Activated CD4-positive, alpha-beta T cell treated with anti-CD3 and anti-CD28 coated beads for 48 hours (primary cell): ENCODE results near the gene TRIM37.
"Not testable (repeated sequence)": the region's sequence is repeated elsewhere in the genome, so short reads cannot be mapped to it uniquely, and the experiment has no call there.

Source experiments
- DNase-seq: peaks from one replicate; pipeline ENCODE4 v3.0.0-alpha.2; 2020

TRIM37 gene

DNA sequence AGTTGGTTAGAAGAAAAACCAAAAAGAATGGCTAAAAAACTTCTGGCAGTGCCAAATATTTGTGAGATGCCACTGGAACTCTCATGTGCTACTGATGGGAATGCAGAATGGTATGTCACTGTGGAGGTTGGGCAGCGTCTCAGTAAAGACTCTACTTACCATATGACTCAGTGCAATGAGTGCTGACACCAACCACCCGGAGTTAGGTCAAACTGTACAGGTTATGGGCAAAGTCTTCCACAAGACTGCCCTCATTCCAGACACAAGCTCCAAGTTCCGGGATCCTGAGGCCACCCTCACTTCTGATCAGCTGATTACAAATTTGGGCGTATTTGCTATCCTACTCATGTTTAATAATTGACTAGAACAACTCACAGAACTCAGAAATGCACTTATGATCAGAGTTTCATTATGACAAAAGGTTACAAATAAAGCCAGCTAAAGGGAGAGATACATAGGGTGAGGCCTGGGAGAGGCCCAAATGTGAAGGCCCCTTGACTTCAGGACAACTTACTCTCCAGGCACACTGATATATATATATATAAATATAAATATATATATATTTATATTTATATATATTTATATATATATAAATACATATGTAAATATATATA, 114.9 kb downstream of the TRIM37 start:
- DNase-seq: peak; percentile 9

DNA sequence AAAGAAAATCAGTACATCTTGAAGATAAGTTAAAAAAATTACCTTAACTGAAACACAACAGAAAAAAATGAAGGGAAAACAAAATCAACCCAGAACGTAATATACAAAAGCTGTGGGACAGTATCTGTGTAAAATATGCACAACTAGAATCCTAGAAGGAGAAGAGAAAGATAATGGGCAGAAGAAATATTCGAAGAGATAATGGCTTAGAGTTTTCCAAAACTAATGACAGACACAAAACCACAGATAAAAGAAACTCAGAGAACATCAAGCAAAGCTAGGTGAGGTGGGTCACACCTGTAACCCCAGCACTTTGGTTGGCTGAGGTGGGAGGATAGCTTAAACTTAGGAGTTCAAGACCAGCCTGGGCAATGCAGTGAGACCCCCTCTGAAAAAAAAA, 117.1 kb downstream of the TRIM37 start:
- no peak for DNase-seq

DNA sequence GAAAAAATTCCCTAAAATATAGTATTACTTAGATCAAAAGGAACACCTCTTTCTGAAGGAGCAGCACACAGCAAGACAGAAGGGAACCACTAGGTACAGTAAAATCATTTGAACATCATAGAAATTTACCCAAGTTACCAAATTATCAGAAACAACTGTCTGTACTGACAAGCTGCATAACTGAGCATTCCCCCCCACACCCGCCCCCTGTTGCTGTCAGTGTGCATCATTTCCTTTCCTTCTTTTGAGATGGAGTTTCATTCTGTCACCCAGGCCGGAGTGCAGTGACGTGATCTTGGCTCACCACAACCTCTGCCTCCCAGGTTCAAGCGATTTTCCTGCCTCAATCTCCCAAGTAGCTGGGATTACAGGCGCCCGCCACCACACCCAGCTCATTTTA, 120.7 kb downstream of the TRIM37 start:
- peak; percentile 26 for DNase-seq

DNA sequence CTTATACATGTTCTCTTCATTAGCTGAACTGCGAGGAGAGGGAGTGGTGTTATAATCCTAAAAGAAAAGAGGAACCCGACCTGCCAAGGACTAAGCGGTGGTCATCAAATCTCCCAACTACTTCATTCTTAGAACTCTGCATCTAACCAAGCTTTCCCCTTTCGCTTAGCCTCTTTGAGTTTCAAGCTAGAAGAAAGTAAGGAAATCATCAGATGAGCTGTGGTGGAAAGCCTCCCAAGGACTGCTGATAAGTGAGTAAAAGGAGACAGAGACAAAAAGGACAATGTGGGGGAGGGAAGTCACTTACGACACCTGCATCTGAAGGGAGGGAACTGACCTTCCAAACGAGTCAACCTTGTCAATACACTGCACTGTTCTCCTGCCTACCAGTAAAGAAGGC, 121.3 kb downstream of the TRIM37 start:
- no peak for DNase-seq

DNA sequence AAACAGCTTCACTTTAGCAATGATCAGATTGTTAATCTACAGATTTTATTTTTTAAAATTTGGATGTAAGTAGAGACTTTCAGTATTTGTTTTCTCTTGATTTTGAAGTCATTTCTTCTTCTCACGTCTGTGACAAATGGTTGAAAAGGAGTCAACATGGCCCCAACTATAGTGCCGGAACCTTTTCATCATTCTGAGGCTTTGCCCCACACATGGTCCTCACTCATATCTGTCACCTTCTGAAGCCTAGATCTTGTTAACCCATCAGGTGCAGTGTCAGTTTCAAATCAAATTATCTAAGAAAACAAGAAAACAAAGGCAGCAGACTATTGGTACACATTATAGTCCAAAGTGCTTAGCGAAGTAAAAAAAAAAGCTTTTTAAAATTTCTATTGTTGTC, 124.1 kb downstream of the TRIM37 start:
- no peak for DNase-seq

DNA sequence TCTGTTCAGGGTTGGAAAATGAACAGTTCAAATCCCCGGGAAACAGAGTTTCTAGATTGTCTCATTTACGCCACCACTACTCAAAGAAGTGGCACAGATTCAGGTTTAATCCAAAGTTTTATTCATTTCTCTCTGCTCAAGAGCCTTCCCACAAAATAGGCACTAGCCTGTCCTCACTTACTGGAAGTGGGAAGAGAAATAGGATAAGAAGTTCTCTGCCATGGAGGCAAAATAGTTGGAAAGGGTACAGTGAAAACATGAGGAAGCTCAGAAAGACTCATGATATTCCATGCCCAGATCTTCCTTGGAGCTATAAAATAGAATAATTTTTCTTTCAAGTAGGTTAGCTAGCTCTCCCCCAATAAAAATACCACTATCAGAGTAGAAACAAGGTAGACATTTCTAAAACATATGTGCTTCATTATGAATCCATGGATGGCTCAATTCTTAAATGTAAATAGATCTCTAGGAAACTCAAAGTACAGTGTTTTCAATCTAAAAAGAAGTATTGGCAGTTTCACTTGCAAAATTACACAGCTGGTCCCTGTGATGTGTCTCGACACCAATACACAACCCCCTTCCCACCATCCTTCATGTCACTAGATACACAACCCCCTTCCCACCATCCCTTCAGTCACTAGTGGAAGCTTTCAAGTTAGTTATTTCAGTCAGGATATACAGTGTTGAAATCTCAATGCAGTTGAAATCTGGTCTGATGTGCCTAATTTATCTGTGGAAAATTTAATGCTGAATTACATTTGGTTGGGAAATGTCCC, 125.8 kb downstream of the TRIM37 start:
- DNase-seq: no peak

DNA sequence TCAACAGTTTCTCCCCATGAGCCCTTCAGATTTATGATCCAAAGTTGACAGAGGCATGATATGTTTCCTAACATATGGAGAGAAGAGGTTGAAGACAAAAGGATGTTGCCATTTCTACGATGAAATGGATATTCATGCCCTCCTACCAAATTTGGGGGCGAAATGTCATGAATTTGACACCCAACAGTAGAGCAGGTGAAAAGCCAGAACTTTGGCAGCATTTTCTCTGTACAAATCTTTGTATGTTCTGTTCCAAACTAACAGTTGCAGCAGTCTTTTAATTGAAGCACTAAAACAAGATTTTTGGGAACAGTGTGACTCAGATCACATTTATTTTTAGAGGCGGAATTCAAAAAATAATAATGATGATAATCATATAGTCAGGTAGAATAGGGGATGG, 130.1 kb downstream of the TRIM37 start:
- no peak for DNase-seq

DNA sequence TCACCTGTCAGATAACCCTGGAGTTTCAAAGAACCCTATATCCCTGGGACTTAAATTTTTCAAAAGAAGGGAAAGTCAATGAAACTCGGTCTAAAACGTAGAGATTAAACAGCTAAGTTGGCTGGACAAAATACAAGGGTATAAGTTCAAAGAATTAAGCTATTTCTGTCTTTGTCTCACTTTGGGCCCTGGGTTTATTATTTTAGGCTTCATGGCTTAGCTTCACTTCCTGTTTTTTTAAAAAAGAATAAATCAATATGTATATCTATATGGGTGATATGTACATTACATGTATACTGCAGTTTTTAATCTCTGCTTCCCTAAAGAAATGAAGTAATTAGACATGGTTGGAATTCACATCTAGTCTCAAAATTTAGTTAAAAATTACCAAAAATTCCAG, 132.3 kb downstream of the TRIM37 start:
- no peak for DNase-seq

DNA sequence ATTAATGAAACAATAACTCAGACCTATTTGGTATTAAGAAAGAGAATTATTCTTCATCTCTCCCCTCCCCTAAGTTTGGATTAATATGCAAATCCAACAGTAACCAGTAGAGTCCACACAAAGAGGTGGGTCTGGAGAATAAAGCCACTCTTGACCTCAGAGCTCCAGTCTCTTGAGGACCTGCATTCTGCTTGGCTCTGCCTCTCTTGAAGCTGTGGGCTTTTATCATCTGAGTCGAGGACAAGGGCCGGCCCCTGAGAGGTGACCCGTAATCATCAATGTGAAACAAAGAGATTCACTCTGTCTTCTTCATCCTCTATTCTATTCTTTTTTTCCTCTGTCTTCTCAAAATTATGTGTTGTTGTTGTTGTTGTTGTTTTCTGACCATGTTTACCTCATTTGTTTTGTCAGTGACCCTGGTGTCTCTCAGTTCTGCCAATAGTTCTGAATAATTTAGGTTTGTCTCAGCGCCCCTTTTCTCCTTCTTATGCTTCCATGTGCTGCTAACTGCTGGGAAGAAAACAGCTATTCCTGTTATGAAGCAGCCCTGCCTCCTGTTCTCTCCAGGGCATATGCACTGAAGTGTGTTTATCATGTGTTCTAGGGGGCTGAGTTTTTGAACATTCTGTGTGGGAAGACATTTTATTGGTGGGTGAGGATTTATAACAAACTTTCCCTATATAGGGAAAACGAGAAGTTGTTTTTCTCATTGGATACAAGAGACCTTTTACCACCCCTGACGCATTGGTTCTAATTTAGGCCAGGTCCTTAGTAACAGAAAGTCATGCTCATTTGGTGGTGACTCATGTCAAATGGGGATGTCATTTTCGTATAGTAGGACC, 135.8 kb downstream of the TRIM37 start:
- DNase-seq: no peak

DNA sequence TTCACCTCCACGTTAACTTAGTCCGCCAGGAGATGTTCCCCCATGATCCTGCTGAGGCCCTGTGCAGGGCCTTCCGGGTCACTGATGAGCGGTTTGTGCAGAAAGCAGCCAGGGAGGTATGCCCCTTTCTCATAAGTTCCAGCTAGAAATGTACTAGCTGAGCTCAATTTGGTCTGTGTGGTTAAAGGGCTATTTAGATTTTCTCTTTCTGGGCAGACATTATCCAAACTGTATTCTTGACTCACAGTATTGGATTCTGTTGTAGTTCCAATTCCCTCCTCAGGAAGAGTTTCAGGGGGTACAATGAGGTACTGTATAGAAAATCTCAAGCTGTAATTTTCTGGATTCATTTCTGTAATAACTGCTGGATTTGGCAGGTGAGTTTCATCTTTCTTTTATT, 137.1 kb downstream of the TRIM37 start:
- DNase-seq: no peak

DNA sequence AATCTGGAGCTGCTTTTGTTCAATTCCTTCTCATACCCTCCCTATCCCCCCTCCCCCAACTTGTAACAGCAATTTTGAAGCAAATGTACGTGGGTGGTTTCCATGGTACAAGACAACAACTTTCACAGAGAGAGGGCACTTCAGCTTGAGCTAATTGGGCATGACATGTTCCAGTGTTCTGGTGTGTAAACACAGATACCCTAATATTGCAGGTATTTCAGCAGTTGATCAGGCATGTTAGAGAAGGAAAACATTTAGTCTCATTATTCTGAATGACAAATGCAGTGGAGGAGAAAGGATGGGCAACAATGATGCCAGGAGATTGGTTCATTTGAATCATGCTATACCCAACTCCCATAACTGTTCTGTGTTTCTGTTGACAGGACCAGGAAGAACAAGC, 137.5 kb downstream of the TRIM37 start:
- DNase-seq: no peak

DNA sequence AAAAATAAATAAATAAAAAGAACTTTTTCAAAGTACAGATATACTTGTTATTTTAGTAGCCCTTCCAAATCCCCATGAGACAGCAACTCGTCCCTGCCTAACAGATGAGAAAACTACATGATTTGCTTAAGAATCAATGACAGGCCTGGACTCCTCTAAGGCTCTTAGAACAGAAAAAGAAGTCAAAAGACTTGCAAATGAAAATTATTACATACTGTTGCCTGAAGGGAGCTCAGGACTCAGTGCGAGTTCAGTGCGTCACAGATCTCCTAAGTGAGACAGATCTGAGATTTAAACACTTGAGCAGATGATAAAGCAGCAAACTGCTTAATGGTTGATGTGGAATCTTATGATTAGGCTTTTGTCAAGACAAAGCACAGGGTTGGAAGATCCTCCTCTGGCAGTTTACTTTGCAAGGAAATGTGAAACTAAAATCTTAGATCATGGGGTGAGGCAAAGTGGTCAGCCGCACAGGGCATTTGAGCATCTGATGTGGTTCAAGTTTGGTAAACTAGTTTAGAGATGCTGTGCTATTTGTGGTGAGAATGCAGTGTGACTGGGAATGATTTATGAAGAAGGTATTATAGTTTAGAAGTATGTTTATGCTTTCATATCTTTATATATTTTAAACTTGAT, 138.1 kb downstream of the TRIM37 start:
- DNase-seq: no peak

DNA sequence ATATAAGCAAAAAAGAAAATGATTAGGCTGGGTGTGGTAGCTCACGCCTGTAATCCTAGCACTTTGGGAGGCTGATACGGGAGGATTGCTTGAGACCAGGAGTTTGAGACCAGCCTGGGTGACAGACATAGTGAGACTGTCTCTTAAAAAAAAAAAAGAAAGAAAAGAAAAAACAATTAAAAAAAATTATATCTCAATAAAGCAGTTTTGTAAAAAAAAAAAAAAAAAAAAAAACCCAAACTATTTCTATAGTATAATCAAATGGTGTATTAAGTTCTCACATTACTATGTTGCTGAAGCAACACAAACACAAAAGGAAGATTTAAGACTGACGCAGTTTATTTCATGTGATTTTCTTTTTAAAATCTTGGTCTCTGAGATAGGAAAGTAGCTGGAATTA, 140.5 kb downstream of the TRIM37 start:
- DNase-seq: no peak

DNA sequence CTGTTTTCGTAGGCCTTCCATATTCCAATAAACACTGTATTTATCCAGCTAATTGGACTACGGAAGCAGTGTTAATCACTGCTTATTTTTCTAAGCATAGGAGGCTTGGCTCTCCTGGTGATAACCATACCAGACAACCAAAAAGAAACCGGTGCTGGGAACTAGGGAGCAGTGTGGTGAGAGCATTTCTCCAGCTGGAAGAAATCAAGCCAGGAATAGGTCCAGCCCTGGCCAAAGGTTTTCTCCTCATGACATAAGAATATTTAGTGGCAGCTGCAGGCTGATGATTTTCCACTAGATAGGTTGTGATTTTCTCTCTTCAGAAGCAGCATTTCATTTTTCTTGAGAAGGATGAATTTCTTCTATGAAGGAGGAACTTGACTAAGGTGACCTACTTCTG, 141.5 kb downstream of the TRIM37 start:
- no peak for DNase-seq

DNA sequence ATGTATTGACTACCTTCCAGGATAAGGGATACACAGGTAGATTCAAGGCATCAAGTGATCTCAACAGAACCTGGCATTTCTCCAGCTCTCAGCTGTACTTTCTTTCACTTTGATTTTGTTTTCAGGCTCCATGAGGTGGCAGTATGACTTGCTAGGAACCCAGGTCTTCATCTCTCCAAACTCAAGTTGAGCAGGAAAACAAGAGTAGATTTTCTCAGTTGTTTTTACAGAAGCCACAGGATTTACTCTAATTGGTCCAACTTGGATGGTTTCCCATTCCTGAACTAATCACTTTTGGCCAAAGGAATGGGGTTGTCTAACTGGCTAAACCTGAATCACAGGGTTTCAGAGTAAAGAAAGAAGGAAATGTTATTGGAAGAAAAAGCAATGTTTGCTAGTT, 146.6 kb downstream of the TRIM37 start:
- DNase-seq: no peak

DNA sequence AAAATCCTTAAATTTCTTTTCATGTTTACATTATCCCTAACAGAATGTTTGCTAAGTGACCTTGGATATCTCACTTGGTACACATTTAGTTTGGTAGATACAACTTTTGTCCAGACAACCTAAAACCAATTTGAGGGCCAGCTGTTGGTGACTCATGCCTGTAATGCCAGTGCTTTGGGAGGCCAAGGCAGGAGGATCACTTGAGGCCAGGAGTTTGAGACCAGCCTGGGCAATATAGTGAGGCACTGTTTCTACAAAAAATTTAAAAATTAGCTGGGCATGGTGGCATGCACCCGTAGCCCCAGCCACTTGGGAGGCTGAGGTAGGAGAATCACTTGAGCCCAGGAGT, 149.0 kb downstream of the TRIM37 start:
- not testable (repeated sequence) for DNase-seq

DNA sequence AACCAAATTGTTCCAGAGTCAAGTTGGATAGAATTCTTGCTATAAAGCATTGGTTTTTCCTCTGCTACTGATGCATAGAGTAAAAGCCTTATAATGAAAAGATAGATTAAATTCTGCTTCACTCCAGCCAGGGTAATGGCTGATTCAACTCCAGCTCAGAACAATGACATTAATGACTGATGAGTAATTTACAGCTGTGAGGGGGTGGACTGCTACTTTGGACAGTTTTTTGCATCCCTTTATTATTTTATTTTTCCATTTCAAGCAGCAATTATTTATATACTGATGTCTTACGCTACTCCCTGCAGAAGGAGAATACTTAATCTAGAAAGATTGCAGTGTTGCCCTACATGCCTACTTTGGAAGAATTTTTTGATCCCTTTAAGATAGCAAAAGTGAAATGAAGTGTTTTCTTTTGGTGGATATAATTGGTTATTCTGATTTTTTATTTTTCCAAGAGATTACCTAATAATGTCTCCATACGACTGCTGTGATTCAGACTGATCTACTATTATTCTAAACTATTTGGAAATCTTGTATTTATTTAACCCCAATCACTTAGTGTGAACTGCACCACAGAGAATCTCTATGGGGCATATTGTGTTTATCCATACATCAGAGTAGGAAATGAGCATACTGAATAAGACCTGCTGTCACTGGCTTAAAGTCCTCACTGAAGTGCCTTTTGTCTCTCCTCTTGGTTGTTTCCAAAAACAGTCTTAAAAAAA, 149.5 kb downstream of the TRIM37 start:
- DNase-seq: no peak

DNA sequence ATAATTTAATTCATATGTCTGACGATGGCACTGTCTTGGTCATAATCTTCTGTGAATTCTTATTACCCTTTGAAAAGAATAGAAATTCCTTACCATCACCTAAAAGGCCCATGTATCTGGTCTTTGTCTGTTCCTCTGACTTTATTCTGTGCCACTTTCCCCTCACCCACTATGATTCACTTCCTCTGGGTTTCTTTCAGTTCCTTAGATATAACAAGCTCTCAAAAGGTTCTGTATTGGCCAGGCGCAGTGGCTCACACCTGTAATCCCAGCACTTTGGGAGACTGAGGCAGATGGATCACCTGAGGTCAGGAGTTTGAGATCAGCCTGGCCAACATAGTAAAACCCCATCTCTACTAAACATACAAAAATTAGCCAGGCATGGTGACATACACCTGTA, 152.3 kb downstream of the TRIM37 start:
- not testable (repeated sequence) for DNase-seq

DNA sequence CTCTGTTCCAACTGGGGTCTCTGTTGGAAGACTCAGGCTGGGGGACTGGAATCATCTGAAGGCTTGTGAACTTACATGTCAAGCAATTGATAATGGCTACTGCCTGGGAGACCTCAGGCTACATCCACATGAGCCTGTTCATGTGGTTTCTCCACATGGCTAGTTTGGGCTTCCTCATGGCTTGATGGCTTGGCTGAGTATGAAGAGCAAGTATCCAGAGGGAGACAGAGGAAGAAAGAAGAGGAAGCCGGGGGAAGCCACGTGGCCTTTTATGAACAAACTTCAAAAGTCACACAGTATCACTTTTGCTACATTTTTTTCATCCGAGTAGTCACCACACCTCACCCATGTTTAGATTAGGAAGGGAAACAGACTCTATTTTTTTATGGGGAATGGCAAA, 158.9 kb downstream of the TRIM37 start:
- DNase-seq: no peak

DNA sequence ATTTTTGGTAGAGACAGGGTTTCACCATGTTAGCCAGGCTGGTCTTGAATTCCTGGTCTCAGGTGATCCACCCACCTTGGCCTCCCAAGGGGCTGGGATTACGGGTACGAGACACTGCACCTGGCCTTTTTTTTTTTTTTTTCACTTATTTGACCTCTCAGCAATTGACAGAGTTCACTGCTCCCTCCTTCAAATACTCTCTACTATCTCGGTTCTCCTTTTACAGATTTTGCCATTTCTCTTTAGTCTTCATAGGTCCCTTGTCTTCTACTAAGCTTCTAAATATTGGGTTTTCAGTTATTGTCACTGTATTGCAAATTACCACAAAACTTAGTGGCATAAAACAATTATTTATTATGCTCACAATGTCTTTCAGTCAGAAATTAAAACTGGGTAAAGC, 159.3 kb downstream of the TRIM37 start:
- no peak for DNase-seq

DNA sequence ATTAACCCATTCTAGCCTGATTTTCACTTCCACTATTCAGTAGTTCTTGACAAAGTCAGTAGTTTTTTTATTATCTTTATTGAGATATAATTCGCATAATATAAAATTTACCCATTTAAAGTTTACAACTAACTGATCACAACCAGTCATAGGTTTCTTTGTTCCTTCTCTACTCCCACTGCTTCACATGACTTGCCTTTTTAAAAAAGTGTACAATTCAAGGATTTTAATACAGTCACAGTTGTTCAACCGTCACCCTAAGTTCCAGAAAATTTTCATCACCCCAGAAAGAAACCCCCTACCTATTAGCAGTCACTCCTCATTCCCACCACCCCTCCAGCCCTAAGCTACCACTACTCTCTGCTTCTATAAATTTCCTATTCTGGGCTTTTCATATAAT, 162.5 kb downstream of the TRIM37 start:
- no peak for DNase-seq

DNA sequence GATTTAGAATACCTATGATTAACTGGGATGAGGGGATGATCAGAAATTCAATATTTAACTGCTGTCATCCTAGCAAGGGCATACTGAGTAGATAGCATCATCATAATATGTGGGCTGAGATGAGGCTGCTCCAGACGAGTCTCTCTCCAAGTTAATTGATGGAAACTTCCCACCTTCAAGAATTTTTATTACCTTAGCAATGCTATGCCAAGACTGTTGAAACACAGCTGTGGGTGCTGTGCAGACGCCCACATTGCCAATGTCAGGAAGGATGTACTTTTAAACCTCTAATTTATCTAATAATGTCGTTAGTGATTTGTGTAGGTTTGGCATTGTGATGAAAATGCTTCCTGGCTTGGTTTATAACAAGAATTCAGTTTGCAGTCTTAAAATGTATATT, 170.4 kb downstream of the TRIM37 start:
- DNase-seq: no peak

DNA sequence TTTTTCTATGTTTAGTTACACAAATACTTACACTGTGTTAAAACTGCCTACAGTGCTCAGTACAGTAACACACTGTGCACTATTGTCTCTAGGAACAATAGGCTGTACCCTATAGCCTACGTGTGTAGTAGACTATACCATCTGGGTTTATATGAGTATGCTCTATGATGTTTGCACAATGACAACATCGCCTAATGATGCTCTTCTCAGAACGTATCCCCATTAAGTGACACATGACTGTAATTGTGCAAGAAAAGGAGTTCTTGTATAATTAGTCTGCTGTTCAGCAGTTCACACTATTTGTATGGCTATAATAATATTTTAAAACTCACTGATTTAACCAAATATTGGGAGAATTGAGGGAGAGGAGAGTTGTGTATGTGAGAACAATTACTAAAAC, 173.7 kb downstream of the TRIM37 start:
- DNase-seq: no peak
